DND-41 (cell line): Measurements from ENCODE around the gene BIRC3.

Experiments
- CTCF ChIP-seq: IDR thresholded peaks from 2 replicates; pipeline ENCODE4 v1.5.1; 2012; ENCODE audit warnings: borderline replicate concordance, low read length, moderate library complexity, mild to moderate bottlenecking; ENCODE audit not compliant: poor library complexity, severe bottlenecking; ENCODE audit errors: extremely low read depth
- EZH2 ChIP-seq: IDR thresholded peaks from 3 replicates; pipeline ENCODE4 v1.6.1; 2012; ENCODE audit warnings: borderline replicate concordance, low read depth, mild to moderate bottlenecking, moderate library complexity, low read length, inconsistent platforms; ENCODE audit not compliant: severe bottlenecking

- TF ChIP-seq EZH2 (no peak), CTCF (no peak)
These were observed 39.8 kb downstream of the BIRC3 start for GRCh38 chr11:102357116-102357515.
